ENCODE measurements around the gene HSD17B1.
A peak's percentile ranks its signal among the peaks of the same experiment; 100 is the strongest.

The HSD17B1 gene

GRCh38 chr17:42568341-42569111, 15.8 kb downstream of the HSD17B1 start:
- DNase-seq (ENCODE audit: low read depth): no peak

GRCh38 chr17:42571435-42572225, 18.9 kb downstream of the HSD17B1 start:
- no peak for DNase-seq (ENCODE audit: low read depth)

GRCh38 chr17:42573095-42573494, 20.4 kb downstream of the HSD17B1 start:
- no peak for DNase-seq (ENCODE audit: low read depth)

- no peak for DNase-seq (ENCODE audit: low read depth)
These were observed 21.7 kb downstream of the HSD17B1 start for GRCh38 chr17:42574463-42574862.

- no peak for DNase-seq (ENCODE audit: low read depth)
These were observed 24.4 kb downstream of the HSD17B1 start for GRCh38 chr17:42577140-42577531.

GRCh38 chr17:42577532-42578281, 25.0 kb downstream of the HSD17B1 start, which contains the start of gene PSMC3IP:
PSMC3IP (minus strand) TSS chr17:42577729; CDS start chr17:42577686, 43 bp downstream.
- peak; percentile 96 for DNase-seq (ENCODE audit: low read depth)

GRCh38 chr17:42578282-42578869, 25.7 kb downstream of the HSD17B1 start:
- peak; percentile 64 for DNase-seq (ENCODE audit: low read depth)

- DNase-seq (ENCODE audit: low read depth): no peak
These were observed 27.2 kb downstream of the HSD17B1 start for GRCh38 chr17:42579794-42580551.

GRCh38 chr17:42581744-42582270, 29.1 kb downstream of the HSD17B1 start:
- no peak for DNase-seq (ENCODE audit: low read depth)

- DNase-seq (ENCODE audit: low read depth): no peak
These were observed 32.2 kb downstream of the HSD17B1 start for GRCh38 chr17:42584880-42585279.

- peak; percentile 43 for DNase-seq (ENCODE audit: low read depth)
These were observed 32.6 kb downstream of the HSD17B1 start for GRCh38 chr17:42585353-42585752.

- DNase-seq (ENCODE audit: low read depth): no peak
These were observed 33.9 kb downstream of the HSD17B1 start for GRCh38 chr17:42586514-42587230.

- DNase-seq (ENCODE audit: low read depth): no peak
These were observed 38.2 kb downstream of the HSD17B1 start for GRCh38 chr17:42590886-42591285.

GRCh38 chr17:42591411-42591810, 38.7 kb downstream of the HSD17B1 start:
- DNase-seq (ENCODE audit: low read depth): no peak

- no peak for DNase-seq (ENCODE audit: low read depth)
These were observed 43.7 kb downstream of the HSD17B1 start for GRCh38 chr17:42596386-42596785.

- DNase-seq (ENCODE audit: low read depth): no peak
These were observed 46.2 kb downstream of the HSD17B1 start for GRCh38 chr17:42598905-42599304.

GRCh38 chr17:42603318-42603717, 50.6 kb downstream of the HSD17B1 start:
- no peak for DNase-seq (ENCODE audit: low read depth)

Measured in iris pigment epithelial cell (primary cell).